GM18873 (cell line): ENCODE results near the gene ASAP3.

Experiments
- ATAC-seq: cut with Tn5 transposase; IDR thresholded peaks from one replicate; pipeline ENCODE4 v1.9.1; 2021; ENCODE audit warnings: mild to moderate bottlenecking, moderate library complexity, moderate number of reproducible peaks; ENCODE audit not compliant: unreplicated experiment, low FRiP score

Gene ASAP3

GRCh38 chr1:23483321-23484252, at the start of gene ASAP3:
TSS of gene ASAP3 (minus strand) at chr1:23484179. CDS start at chr1:23484133, 46 bp downstream.
- no peak for ATAC-seq

- no peak for ATAC-seq
Observed at GRCh38 chr1:23533246-23534023, 49.5 kb upstream of the ASAP3 start.

GRCh38 chr1:23531562-23532094, 47.6 kb upstream of the ASAP3 start:
- no peak for ATAC-seq

GRCh38 chr1:23530747-23531561, 47.0 kb upstream of the ASAP3 start, which contains the start of gene E2F2:
TSS of gene E2F2 (minus strand) at chr1:23531233. CDS start at chr1:23530793, 440 bp downstream.
- ATAC-seq: peak; percentile 36

GRCh38 chr1:23530087-23530746, 46.2 kb upstream of the ASAP3 start:
- ATAC-seq: no peak

- no peak for ATAC-seq
Observed at GRCh38 chr1:23529146-23530086, 45.4 kb upstream of the ASAP3 start.

- ATAC-seq: peak; percentile 34
Observed at GRCh38 chr1:23528250-23528978, 44.4 kb upstream of the ASAP3 start.

- no peak for ATAC-seq
Observed at GRCh38 chr1:23527900-23528249, 43.9 kb upstream of the ASAP3 start.

- no peak for ATAC-seq
Observed at GRCh38 chr1:23527366-23527765, 43.4 kb upstream of the ASAP3 start.

GRCh38 chr1:23526329-23527041, 42.5 kb upstream of the ASAP3 start:
- ATAC-seq: no peak

GRCh38 chr1:23525558-23526250, 41.7 kb upstream of the ASAP3 start:
- no peak for ATAC-seq

- no peak for ATAC-seq
Observed at GRCh38 chr1:23524716-23525401, 40.9 kb upstream of the ASAP3 start.

GRCh38 chr1:23524163-23524562, 40.2 kb upstream of the ASAP3 start:
- no peak for ATAC-seq

GRCh38 chr1:23522244-23522982, 38.4 kb upstream of the ASAP3 start:
- ATAC-seq: no peak

- ATAC-seq: no peak
Observed at GRCh38 chr1:23521588-23521987, 37.6 kb upstream of the ASAP3 start.

GRCh38 chr1:23517581-23517980, 33.6 kb upstream of the ASAP3 start:
- ATAC-seq: no peak
